ENCODE results near the gene CEP162.
A peak's percentile ranks its signal among the peaks of the same experiment; 100 is the strongest.

The CEP162 gene

GRCh38 chr6:84227434-84228197 is at the start of gene CEP162 (continued):
- TF ChIP-seq ZBTB1 (tag by site-specific recombination; IDR thresholded peaks at IDR 0.05) (no peak), ZNF664 (tag by site-specific recombination; IDR thresholded peaks at IDR 0.05) (no peak), ZNF416 (tag by site-specific recombination; IDR thresholded peaks at IDR 0.05) (no peak), SP7 (tag by site-specific recombination; IDR thresholded peaks at IDR 0.05) (peak; percentile 86), ZNF354C (tag by site-specific recombination; IDR thresholded peaks at IDR 0.05; ENCODE audit: borderline replicate concordance, low read depth) (no peak), ZNF529 (tag by site-specific recombination; IDR thresholded peaks at IDR 0.05; ENCODE audit: insufficient replicate concordance) (no peak), ZSCAN16 (tag by site-specific recombination; IDR thresholded peaks at IDR 0.05) (no peak), ATF2 (tag by site-specific recombination; IDR thresholded peaks at IDR 0.05; ENCODE audit: low read depth) (no peak), ZNF701 (tag by site-specific recombination; IDR thresholded peaks at IDR 0.05) (no peak), ZNF548 (tag by site-specific recombination; IDR thresholded peaks at IDR 0.05) (no peak), ZNF558 (tag by site-specific recombination; IDR thresholded peaks at IDR 0.05) (no peak), ZIC2 (tag by site-specific recombination; IDR thresholded peaks at IDR 0.05) (no peak; the same call in 1 of the 2 replicates), ZNF624 (tag by site-specific recombination; IDR thresholded peaks at IDR 0.05) (no peak), ZSCAN30 (tag by site-specific recombination; IDR thresholded peaks at IDR 0.05) (no peak; the same call in 1 of the 2 replicates), ZNF792 (tag by site-specific recombination; IDR thresholded peaks at IDR 0.05) (no peak), ZNF426 (tag by site-specific recombination; IDR thresholded peaks at IDR 0.05) (no peak), PRDM10 (tag by site-specific recombination; IDR thresholded peaks at IDR 0.05) (peak; percentile 96), ZNF549 (tag by site-specific recombination; IDR thresholded peaks at IDR 0.05) (no peak), ZBTB8A (tag by site-specific recombination; IDR thresholded peaks at IDR 0.05) (peak; percentile 69), ZNF518A (tag by site-specific recombination; conservative IDR thresholded peaks at IDR 0.05; ENCODE audit: low read depth) (peak; percentile 53; the same call in 1 of the 2 replicates), ZNF169 (tag by site-specific recombination; IDR thresholded peaks at IDR 0.05) (no peak), TRIM28 (IDR thresholded peaks at IDR 0.05; ENCODE audit: borderline replicate concordance, low read length) (peak; percentile 85), ZNF514 (tag by site-specific recombination; IDR thresholded peaks at IDR 0.05) (no peak)
- TF ChIP-seq, protein P1, sequence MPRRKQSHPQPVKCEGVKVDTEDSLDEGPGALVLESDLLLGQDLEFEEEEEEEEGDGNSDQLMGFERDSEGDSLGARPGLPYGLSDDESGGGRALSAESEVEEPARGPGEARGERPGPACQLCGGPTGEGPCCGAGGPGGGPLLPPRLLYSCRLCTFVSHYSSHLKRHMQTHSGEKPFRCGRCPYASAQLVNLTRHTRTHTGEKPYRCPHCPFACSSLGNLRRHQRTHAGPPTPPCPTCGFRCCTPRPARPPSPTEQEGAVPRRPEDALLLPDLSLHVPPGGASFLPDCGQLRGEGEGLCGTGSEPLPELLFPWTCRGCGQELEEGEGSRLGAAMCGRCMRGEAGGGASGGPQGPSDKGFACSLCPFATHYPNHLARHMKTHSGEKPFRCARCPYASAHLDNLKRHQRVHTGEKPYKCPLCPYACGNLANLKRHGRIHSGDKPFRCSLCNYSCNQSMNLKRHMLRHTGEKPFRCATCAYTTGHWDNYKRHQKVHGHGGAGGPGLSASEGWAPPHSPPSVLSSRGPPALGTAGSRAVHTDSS (tag by site-specific recombination; IDR thresholded peaks at IDR 0.05) = no peak
- TF ChIP-seq, protein P2, sequence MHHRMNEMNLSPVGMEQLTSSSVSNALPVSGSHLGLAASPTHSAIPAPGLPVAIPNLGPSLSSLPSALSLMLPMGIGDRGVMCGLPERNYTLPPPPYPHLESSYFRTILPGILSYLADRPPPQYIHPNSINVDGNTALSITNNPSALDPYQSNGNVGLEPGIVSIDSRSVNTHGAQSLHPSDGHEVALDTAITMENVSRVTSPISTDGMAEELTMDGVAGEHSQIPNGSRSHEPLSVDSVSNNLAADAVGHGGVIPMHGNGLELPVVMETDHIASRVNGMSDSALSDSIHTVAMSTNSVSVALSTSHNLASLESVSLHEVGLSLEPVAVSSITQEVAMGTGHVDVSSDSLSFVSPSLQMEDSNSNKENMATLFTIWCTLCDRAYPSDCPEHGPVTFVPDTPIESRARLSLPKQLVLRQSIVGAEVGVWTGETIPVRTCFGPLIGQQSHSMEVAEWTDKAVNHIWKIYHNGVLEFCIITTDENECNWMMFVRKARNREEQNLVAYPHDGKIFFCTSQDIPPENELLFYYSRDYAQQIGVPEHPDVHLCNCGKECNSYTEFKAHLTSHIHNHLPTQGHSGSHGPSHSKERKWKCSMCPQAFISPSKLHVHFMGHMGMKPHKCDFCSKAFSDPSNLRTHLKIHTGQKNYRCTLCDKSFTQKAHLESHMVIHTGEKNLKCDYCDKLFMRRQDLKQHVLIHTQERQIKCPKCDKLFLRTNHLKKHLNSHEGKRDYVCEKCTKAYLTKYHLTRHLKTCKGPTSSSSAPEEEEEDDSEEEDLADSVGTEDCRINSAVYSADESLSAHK (tag by site-specific recombination; IDR thresholded peaks at IDR 0.05) = peak; percentile 53

Measured in HEK293 (cell line).